ENCODE results near the gene TTC12.
"Not testable (repeated sequence)": the region's sequence is repeated elsewhere in the genome, so short reads cannot be mapped to it uniquely, and the experiment has no call there.

Gene TTC12

GRCh38 chr11:113283881-113284280 lies 30.5 kb upstream of the TTC12 start:
- DNase-seq (ENCODE audit: low spot score) = no peak

- no peak for DNase-seq (ENCODE audit: low spot score)
Observed at GRCh38 chr11:113286009-113286408, 28.4 kb upstream of the TTC12 start.

- no peak for DNase-seq (ENCODE audit: low spot score)
Observed at GRCh38 chr11:113286509-113287497, 27.6 kb upstream of the TTC12 start.

GRCh38 chr11:113287801-113288200 lies 26.6 kb upstream of the TTC12 start:
- no peak for DNase-seq (ENCODE audit: low spot score)

GRCh38 chr11:113288286-113288863 lies 26.0 kb upstream of the TTC12 start:
- DNase-seq (ENCODE audit: low spot score) = no peak

GRCh38 chr11:113289431-113290187 lies 24.8 kb upstream of the TTC12 start:
- DNase-seq (ENCODE audit: low spot score) = peak; percentile 62

GRCh38 chr11:113293936-113294335 lies 20.4 kb upstream of the TTC12 start:
- DNase-seq (ENCODE audit: low spot score) = no peak

- no peak for DNase-seq (ENCODE audit: low spot score)
Observed at GRCh38 chr11:113295993-113296392, 18.4 kb upstream of the TTC12 start.

- DNase-seq (ENCODE audit: low spot score) = no peak
Observed at GRCh38 chr11:113296447-113297205, 17.8 kb upstream of the TTC12 start.

- DNase-seq (ENCODE audit: low spot score) = not testable (repeated sequence)
Observed at GRCh38 chr11:113298496-113298895, 15.9 kb upstream of the TTC12 start.

- no peak for DNase-seq (ENCODE audit: low spot score)
Observed at GRCh38 chr11:113304916-113305315, 9.5 kb upstream of the TTC12 start.

GRCh38 chr11:113305440-113306336 lies 8.7 kb upstream of the TTC12 start:
- peak; percentile 76 for DNase-seq (ENCODE audit: low spot score)

GRCh38 chr11:113308601-113309000 lies 5.8 kb upstream of the TTC12 start:
- no peak for DNase-seq (ENCODE audit: low spot score)

GRCh38 chr11:113311536-113311935 lies 2.8 kb upstream of the TTC12 start:
- no peak for DNase-seq (ENCODE audit: low spot score)

- DNase-seq (ENCODE audit: low spot score) = no peak
Observed at GRCh38 chr11:113313601-113314000, 782 bp upstream of the TTC12 start.

GRCh38 chr11:113314065-113314388 lies 356 bp upstream of the TTC12 start:
- no peak for DNase-seq (ENCODE audit: low spot score)

- no peak for DNase-seq (ENCODE audit: low spot score)
Observed at GRCh38 chr11:113315811-113316210, 1.4 kb downstream of the TTC12 start.

GRCh38 chr11:113316256-113316655 lies 1.9 kb downstream of the TTC12 start:
- DNase-seq (ENCODE audit: low spot score) = no peak

- no peak for DNase-seq (ENCODE audit: low spot score)
Observed at GRCh38 chr11:113317339-113317738, 3.0 kb downstream of the TTC12 start.

- no peak for DNase-seq (ENCODE audit: low spot score)
Observed at GRCh38 chr11:113319085-113319484, 4.7 kb downstream of the TTC12 start.

- DNase-seq (ENCODE audit: low spot score) = no peak
Observed at GRCh38 chr11:113322158-113322557, 7.8 kb downstream of the TTC12 start.
